RCC 7860 (cell line): ENCODE measurements around the gene GRK3.
"Not testable (repeated sequence)": the region's sequence is repeated elsewhere in the genome, so short reads cannot be mapped to it uniquely, and the experiment has no call there.

Source experiments
- DNase-seq: peaks from one replicate; pipeline ENCODE4 v3.0.0-alpha.2; 2015; ENCODE audit warnings: low spot score
- FAIRE-seq: peaks from 2 replicates; lab custom pipeline; 2012; peaks lifted over from hg19 to GRCh38; lab: Jason Lieb, UNC

The GRK3 gene

GRCh38 chr22:25623851-25624250, 59.4 kb downstream of the GRK3 start:
- DNase-seq (no peak), FAIRE-seq (no peak)

- no peak for FAIRE-seq
- no peak for DNase-seq
Observed at GRCh38 chr22:25624476-25624875, 60.0 kb downstream of the GRK3 start.

- DNase-seq, FAIRE-seq: not testable (repeated sequence)
Observed at GRCh38 chr22:25625747-25626623, 61.5 kb downstream of the GRK3 start.

GRCh38 chr22:25626624-25626990, 62.1 kb downstream of the GRK3 start:
- no peak for DNase-seq
- no peak for FAIRE-seq

DNA sequence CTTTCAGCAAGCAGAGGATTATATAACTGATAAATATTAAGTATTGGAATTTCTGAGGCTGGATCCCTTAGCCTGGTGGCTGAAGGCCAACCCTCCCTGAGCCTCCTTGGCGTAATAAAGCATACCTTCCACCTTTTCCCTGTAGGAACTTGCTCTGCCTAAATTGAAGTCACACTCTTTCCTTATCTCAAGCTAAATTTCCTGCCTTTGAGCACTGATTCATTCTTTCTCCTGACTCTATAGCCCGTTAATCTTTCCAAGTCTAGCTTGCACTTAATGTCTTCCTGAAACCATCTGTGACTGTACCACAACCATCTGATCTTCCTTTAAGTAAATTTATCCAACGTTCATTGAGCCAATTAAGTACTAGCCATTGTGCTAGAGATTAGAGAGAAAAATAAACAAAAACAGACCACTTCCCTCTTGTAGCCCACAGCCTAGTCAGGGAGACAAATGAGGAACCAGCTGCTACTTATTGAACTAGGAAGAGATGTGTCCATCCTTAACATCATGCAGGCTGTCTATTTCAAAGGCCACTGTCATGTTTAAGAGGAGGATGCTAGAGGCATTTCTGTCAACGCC, 62.9 kb downstream of the GRK3 start:
- no peak for DNase-seq
- no peak for FAIRE-seq

DNA sequence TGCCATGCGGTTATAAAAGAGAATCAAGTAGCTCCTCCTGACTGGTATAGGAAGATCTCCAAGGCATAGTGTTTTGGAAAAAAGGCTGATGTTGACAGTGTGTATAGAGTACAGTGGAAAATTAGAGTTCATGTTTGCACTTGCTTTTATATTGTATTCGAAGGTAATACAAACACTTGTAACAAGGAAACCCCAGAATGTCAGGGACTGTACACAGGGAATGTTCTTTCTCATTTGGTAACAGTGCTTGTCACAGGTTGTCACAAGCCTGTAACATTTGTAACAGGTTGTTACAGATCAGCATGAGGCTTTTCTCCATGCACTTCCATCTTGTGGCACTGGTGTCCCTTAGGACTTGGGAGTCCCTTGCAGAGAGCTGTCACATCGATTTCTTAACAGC, 64.0 kb downstream of the GRK3 start:
- no peak for DNase-seq
- FAIRE-seq: no peak

DNA sequence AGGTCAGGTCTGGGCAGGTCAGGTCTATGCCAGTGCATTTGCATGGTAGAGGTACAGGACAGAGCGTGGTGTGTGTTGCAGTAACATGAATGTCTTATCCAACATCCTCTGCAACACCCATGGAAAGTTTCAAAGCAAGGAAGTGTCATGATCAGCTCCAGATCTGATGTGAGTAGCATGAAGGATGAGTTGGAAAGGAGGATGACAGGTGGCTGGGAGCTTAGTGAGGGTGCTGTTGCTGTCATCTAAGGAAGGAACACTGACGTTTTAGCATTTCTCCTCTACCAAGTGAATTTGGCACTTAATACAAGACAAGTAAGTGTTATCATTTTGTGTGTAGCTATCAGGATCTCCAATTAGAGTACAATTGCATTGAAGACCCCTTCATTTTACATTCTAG, 65.1 kb downstream of the GRK3 start:
- DNase-seq: no peak
- no peak for FAIRE-seq

DNA sequence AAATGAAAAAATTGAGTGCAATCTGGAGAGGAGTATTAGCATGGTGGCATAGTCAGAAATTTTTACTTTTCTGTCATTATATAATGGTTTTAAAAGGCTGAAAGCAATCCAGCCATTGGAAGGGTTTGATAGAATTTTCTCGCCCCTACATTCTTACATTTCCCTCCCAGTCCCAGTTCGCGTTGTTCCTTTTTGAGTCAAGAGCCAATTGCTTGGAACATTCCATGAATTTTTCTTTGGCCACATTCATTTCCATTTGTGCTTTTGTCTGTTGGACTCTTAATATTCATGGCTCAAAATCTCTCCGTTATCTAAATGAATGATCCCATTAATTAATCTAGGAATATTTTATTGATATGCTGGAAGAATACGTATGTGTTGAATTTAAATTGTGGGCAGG, 66.0 kb downstream of the GRK3 start:
- FAIRE-seq (no peak), DNase-seq (no peak)

- DNase-seq: no peak
- no peak for FAIRE-seq
Observed at GRCh38 chr22:25636323-25636722, 71.8 kb downstream of the GRK3 start.

- DNase-seq: no peak
- FAIRE-seq: no peak
Observed at GRCh38 chr22:25637032-25637431, 72.6 kb downstream of the GRK3 start.

- no peak for FAIRE-seq
- no peak for DNase-seq
Observed at GRCh38 chr22:25637672-25638071, 73.2 kb downstream of the GRK3 start.

- no peak for DNase-seq
- FAIRE-seq: no peak
Observed at GRCh38 chr22:25638638-25639037, 74.2 kb downstream of the GRK3 start.

DNA sequence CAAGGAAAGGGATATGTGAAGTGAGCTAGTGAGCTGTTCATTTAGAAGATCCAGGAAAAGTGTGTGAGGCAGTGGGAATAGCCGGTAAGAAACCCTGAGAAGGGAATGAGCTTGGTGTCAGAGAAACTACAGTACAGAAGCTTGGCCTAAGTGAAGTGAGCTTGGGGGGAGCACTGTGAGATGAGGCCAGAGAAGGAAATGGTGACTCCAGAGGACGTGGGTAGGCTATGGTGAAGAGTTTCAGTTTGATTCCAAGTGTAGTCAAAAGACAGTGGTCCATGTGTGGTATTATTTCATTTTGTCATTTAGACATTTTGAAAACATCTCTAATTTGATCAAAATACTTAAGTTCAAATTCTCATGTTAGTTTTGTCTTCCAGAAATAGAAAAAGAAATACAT, 77.2 kb downstream of the GRK3 start:
- DNase-seq (no peak), FAIRE-seq (no peak)

- no peak for FAIRE-seq
- DNase-seq: no peak
Observed at GRCh38 chr22:25643232-25644000, 78.9 kb downstream of the GRK3 start.

- DNase-seq (no peak), FAIRE-seq (no peak)
Observed at GRCh38 chr22:25644122-25644521, 79.6 kb downstream of the GRK3 start.

DNA sequence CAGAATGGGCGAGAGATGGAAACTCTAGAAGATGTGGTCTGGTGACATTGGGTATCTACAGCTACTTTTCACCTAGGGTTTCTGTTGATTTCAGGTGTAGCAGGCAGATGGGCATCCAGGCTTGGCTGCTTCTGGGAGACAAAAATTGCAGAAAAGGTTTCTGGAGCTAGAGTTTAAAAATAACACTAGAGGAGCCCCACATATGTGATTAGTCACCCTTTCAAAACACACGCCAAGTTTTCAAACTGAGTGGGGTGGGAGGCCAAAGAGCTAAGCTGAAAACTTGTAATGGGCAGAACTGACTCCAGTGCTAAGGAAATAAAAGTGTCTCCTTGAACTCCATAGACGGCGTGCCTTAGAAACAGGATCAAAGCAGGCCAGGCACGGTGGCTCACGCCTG, 80.8 kb downstream of the GRK3 start:
- no peak for FAIRE-seq

DNA sequence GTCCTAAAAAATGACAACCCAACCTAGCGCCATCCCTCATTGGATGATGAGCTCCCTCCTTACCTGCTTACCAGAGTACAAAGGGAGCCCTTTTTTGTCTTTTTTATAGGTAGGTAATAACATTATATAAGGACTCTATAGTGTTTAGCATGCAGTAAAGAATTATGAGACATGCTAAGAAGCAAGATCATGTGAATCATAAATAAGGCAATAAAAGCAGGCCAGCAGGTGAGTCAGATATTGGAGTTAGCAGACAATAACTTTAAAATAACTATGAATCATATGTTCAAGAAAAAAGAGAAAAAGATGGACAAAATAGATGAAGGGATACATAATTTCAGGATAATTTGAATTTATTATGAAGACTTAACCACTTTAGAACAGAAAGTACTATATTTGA, 81.5 kb downstream of the GRK3 start:
- no peak for FAIRE-seq
- DNase-seq: no peak

More for the DNA sequence above, 80.8 kb downstream of the GRK3 start:
- DNase-seq: no peak

DNA sequence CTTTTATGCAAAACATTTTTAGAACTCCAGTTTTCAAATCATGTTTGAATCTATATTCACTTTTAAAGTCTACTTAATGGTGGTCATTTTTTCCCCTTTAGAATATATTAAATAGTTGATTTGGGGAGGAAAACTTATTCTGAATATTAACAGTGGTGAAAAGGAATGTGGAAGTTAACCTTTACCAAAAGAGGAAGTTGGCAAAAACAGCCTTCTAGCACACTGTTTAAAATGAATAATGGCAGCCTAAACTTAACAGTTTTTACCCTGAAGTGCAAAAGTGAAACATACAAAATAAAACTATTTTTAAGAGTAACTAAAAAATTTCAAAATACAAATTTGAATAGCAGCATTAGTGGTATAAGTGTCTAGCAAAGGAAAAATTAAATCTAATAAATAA, 86.4 kb downstream of the GRK3 start:
- no peak for FAIRE-seq
- DNase-seq: no peak

DNA sequence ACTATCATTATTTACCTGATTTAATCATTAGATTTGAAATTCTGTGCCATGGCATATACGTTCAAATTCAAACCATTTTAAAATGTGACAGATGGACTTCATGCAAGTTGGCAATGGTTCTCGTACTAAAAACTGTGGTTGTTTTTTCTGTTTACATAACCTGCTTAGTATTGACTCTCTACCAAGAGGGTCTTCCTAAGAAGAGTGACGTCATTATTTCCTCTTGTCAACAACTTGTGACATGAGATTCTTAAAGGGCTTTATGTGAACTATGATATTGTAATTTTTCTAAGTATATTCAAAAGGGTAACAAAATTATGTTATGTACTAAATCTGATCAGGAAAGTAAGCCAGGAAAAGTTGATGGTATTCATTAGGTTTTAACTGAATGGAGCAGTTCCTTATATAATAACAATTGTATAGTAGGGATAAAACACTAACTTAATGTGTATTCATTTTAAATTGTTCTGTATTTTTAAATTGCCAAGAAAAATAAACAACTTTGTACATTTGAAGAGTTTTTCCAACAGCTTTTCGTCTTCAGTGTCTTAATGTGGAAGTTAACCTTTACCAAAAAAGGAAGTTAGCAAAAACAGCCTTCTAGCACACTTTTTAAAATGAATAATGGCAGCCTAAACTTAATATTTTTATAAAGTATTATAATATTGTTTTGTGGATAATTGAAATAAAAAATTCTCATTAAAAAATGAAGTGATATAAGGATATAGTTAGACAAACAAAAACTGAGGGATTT, 87.0 kb downstream of the GRK3 start:
- DNase-seq: no peak
- no peak for FAIRE-seq

GRCh38 chr22:25654676-25655075, 90.2 kb downstream of the GRK3 start:
- DNase-seq: no peak
- no peak for FAIRE-seq

- FAIRE-seq (no peak), DNase-seq (no peak)
Observed at GRCh38 chr22:25655371-25655935, 91.0 kb downstream of the GRK3 start.
